VCaP (cell line): ENCODE results near the gene ACE.

Source experiments
- H3K27ac ChIP-seq: fragments of 450-650 bp; 2 replicates; pipeline ENCODE4 v1.5.1; 2017
- TF ChIP-seq, protein P1 (sequence below): fragments of 450-650 bp; conservative IDR thresholded peaks from 2 replicates; pipeline ENCODE4 v1.5.1; 2017; ENCODE audit warnings: mild to moderate bottlenecking, moderate library complexity

ACE gene

DNA sequence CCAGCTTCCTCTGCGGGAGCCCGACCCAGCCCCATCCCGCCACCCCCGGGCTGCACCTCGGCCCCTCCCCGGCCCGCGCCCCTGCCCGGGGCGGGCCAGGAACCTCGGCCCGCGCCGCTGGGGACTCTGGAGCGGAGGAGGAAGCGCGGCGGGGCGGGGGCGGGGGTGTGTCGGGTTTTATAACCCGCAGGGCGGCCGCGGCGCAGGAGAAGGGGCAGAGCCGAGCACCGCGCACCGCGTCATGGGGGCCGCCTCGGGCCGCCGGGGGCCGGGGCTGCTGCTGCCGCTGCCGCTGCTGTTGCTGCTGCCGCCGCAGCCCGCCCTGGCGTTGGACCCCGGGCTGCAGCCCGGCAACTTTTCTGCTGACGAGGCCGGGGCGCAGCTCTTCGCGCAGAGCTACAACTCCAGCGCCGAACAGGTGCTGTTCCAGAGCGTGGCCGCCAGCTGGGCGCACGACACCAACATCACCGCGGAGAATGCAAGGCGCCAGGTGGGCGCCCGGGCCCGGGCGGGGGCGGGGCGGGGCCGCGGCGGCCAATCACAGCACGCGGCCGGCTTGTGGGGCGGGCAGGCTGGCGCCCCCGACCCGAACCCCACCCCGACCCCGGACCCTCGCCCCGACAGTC, at the start of gene ACE:
TSS of gene ACE (plus strand) at position 208 of the 626 bp plus-strand sequence. CDS start at position 242, 34 bp downstream.
- TF ChIP-seq, protein P1, sequence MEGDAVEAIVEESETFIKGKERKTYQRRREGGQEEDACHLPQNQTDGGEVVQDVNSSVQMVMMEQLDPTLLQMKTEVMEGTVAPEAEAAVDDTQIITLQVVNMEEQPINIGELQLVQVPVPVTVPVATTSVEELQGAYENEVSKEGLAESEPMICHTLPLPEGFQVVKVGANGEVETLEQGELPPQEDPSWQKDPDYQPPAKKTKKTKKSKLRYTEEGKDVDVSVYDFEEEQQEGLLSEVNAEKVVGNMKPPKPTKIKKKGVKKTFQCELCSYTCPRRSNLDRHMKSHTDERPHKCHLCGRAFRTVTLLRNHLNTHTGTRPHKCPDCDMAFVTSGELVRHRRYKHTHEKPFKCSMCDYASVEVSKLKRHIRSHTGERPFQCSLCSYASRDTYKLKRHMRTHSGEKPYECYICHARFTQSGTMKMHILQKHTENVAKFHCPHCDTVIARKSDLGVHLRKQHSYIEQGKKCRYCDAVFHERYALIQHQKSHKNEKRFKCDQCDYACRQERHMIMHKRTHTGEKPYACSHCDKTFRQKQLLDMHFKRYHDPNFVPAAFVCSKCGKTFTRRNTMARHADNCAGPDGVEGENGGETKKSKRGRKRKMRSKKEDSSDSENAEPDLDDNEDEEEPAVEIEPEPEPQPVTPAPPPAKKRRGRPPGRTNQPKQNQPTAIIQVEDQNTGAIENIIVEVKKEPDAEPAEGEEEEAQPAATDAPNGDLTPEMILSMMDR, result peak; percentile 35; the same call in 1 of the 2 replicates
- peak within 1 kb of the TSS; percentile 89 for H3K27ac ChIP-seq

DNA sequence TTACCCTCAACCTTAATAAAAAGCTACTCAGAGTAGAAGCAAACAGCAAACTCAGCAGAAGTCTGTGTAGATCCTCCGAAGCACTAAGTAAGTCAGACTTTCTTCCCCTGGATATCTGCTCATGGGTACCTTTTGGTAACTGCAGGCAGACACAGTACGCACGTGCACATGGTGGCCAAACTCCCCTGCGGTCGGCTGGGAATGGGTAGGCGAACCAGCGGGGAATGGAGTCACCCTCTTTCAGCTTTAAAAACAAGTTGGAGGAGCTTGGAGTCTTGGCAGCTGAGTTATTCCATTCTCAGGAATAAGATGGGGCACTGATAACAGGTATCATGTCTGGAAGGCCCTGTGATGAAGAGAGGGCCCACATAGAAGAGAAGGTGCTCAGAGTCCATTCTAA, 47.1 kb upstream of the ACE start:
- TF ChIP-seq, protein P1, result no peak
- H3K27ac ChIP-seq, result peak overlapping the region; percentile 88

DNA sequence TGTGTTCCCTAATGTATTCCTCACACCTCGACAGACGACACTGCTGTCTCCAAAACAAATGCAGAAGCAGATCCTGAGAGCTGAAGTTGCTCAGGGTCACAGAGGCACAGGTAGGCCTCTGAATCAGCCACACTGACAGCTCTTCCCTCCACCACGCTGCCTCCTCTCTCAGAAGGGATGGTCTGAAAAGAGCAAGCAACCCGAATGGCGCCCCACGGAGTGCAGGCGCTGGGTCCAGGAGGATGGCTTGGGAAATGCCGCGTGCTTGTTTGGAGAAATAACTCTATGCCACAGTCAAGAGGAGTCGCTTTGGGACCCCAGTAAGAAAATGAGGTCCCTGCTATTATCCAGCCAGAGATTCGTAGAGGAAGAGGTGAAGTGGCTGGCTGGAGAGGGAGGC, 46.6 kb upstream of the ACE start:
- peak overlapping the region; percentile 88 for H3K27ac ChIP-seq

DNA sequence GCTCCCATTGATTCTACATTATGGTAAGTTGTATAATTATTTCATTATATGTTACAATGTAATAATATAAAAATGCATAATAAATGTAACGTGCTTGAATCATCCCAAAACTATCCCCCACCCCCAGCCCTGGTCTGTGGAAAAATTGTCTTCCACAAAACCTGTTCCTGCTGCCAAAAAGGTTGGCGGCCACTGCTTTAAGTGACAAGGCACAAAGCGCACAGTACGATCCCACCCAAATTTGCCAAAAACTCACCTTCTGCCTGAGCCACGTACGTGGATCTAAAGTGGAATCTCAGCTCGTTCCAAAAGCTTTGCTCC, 45.3 kb upstream of the ACE start:
- peak overlapping the region; percentile 88 for H3K27ac ChIP-seq
- TF ChIP-seq, protein P1, result no peak

More for the DNA sequence above, 46.6 kb upstream of the ACE start:
- TF ChIP-seq, protein P1, result no peak

DNA sequence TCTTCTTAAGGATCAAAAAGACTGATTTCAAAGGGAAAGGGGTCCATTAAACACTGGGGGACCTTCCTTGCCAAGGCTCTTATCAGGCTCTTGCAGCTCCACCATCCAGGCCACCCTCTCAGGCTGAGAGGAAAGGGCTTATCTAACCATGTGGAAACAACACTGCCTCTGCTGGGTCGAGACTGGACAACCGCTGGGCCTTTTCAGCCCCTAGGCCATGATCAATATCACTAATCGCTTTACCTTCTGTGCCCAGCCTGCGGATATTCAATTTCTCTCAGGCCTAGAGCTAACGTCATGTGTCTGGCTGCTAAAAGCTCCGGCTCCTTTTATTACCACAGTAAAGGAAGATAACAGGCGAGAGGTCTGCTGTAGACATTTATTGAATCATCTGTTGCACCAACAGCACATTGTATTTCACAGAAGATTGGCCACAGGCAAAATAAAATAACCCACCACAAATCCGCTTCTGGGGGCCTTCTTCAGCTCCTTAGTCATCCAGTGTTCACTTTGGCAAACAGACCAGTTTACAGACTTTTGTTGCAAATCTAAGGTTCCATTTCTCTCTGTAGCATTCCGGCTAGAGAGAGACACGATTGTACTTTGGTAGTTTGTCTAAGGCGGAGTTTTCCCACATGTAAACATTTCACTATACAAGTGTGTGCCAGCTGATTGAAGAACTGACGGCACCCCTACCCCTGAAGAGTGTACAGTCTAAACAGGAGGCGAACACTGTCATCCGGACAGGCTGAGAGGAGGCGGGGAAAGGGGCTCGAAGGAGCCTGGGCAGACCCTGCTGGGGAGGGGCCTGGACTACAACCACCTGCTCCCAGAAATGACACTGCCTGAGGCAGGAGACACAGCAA, 44.7 kb upstream of the ACE start:
- TF ChIP-seq, protein P1, result no peak
- H3K27ac ChIP-seq, result peak overlapping the region; percentile 88

DNA sequence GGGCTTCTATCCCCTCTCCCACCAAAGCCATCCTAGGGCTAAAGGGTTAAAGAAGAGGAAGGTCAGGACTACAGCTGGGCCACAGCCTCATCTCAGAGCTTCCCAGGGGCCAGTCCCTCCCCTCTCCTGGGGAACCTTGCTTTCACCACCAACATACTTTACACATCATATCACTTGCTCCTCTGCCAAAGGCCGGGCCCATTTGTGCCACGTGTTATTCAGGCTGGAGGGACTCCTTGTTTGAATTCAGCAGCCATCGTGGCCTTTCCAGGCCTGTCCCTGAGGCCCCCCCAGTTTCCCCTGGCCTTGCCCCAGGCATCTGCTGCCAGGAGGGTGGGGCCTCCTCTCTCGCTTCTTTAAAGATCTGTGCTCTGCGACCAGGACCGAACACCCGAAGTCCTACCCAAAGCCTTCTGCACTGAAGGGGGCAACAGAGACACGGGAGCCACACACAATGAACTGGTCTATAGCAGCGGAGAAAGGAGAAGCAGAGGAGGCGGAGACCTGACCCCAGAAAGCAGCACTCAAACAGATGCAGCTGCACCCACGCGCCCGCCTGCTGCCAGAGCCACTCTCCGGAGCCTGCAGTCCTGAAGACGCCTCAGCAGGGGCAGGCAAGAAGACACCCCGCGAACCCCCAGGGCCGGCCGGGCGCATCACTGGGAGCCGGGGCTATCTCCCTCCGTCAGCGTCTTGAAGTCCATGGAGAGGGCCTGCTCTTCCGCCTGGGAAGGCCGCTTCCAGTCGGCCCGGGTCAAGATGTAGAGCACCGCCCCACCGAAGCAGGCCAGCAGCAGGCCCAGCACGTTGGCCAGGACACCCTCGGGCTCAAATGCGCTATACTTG, 42.9 kb upstream of the ACE start:
- TF ChIP-seq, protein P1, result no peak
- H3K27ac ChIP-seq, result peak overlapping the region; percentile 88
